Sigmoid colon (tissue), 7 donors: ENCODE data around the gene C10orf105. TPM values are rescaled to one million over a fixed set of nuclear protein-coding genes. Genes with fewer than 3 reads are reported as not detected.

Experiments
- DNase-seq: peaks from one replicate; pipeline ENCODE4 v3.0.0-alpha.2; 2019
- H3K27ac ChIP-seq, 4 donors: fragments of 200-600 bp; sonication (generic); one replicate each; pipeline ENCODE4 v1.5.1; 2016 to 2019; ENCODE audit warnings: mild to moderate bottlenecking in 1 of 4
- H3K27me3 ChIP-seq, 3 donors: fragments of 200-600 bp; sonication (generic); one replicate each; pipeline ENCODE4 v1.5.1; 2019; ENCODE audit warnings: mild to moderate bottlenecking in 1 of 3
- H3K36me3 ChIP-seq, 4 donors: fragments of 200-600 bp; sonication (generic); one replicate each; pipeline ENCODE4 v1.5.1; 2016 to 2019
- H3K4me1 ChIP-seq, 4 donors: fragments of 200-600 bp; sonication (generic); one replicate each; pipeline ENCODE4 v1.5.1; 2017 to 2019
- H3K4me3 ChIP-seq, 4 donors: fragments of 200-600 bp; sonication (generic); one replicate each; pipeline ENCODE4 v1.5.1; 2017 to 2019; ENCODE audit warnings: mild to moderate bottlenecking in 2 of 4, moderate library complexity in 1 of 4
- H3K9me3 ChIP-seq, 4 donors: fragments of 200-600 bp in 3 of 4; sonication (generic) in 3 of 4; one replicate each; pipeline versions ENCODE4 v1.5.1 to v1.6.1; 2013 to 2019
- CTCF ChIP-seq, 4 experiments: fragments of 450-650 bp in 3 of 4; fragments of 200-600 bp in 1 of 4; IDR thresholded peaks; one replicate each; pipeline ENCODE4 v1.5.1; 2016 to 2019; ENCODE audit warnings: antibody characterized with exemption in 4 of 4, mild to moderate bottlenecking in 3 of 4, moderate library complexity in 2 of 4
- EP300 ChIP-seq, 4 donors: sonication (generic); formaldehyde crosslinking; IDR thresholded peaks; one replicate each; pipeline ENCODE4 v1.6.1; 2017; ENCODE audit warnings: antibody characterized with exemption in 4 of 4
- POLR2A ChIP-seq, 2 donors: fragments of 450-650 bp; IDR thresholded peaks; one replicate each; pipeline ENCODE4 v1.6.1; 2016; ENCODE audit warnings: antibody characterized with exemption in 2 of 2, mild to moderate bottlenecking in 2 of 2, moderate library complexity in 2 of 2
- POLR2AphosphoS5 ChIP-seq, 4 donors: sonication (generic); formaldehyde crosslinking; IDR thresholded peaks; one replicate each; pipeline ENCODE4 v1.6.1; 2017; ENCODE audit warnings: antibody characterized with exemption in 4 of 4
- WGBS, 2 donors: extraction: QIAGEN DNeasy Blood & Tissue Kit; methylation state at CpG; one replicate each; pipeline ENCODE4 v1.1.7; 2013; 5-methylcytosine and 5-hydroxymethylcytosine counted together
- intact Hi-C: fragments of 100-400 bp; cut with DNase I; formaldehyde crosslinking; loops from one replicate; pipeline ENCODE4 v1.15.1; 2023
- polyA plus RNA-seq, 3 donors: library from polyadenylated mRNA; stranded (reverse); fragments of 200-250 nt; gene quantifications; one replicate each; pipeline ENCODE4 v1.2.3, GENCODE V29; 2013
- total RNA-seq, 4 donors: library from RNA; depleted of rRNA; stranded (reverse); fragments of >200 nt; gene quantifications; one replicate each; pipeline ENCODE4 v1.1.0, GENCODE V29; 2016
- donor health status: healthy with polysubstance abuse.
- donor health status: Bipolar disorder and iron deficiency.
- donor health status: healthy.

C10orf105 gene
- total and polyA plus RNA-seq, 7 donors: 0.25 to 0.55 TPM; not detected in 5

DNA sequence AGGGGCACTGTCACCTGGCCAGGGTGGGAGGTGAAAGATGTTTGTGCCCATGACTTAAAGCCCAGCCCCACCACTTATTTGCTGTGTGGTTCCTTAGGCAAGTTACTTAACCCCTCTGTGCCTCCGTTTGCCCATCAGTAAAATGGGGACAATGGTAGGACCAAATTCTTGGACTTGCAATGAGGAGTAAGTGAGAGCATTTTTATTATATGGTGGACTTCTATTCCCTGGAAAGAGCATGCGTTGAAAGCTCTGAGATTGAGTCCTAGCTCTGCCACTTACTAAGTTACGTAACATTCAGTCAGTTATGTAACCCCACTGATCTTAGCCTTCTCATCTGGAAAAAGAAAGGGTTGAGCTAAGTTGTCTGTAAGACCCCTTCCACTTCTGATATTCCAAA, 35.0 kb upstream of the C10orf105 start:
- Histone ChIP-seq H3K9me3 (no peaks in the 10 kb centered on the region), H3K4me1 (peaks cover 0 to 41% (median 15%) of the 10 kb centered on the region in 4 donors), H3K36me3 (peaks cover 15 to 72% (median 50%) of the 10 kb centered on the region in 4 donors), H3K27ac (peak overlapping the region in 3 of 4 donors; percentile 37 to 60 (median 59)), H3K27me3 (no peaks in the 10 kb centered on the region), H3K4me3 (no peak overlapping the region)
- DNase-seq: no peak
- 84 to 91% methylated on average over 3 of the region's 3 CpGs for WGBS, 2 donors
- intact Hi-C loops: no loop called here
- TF ChIP-seq CTCF (IDR thresholded peaks at IDR 0.05) (no peak), POLR2A (IDR thresholded peaks at IDR 0.05) (no peak), EP300 (IDR thresholded peaks at IDR 0.05) (no peak), POLR2AphosphoS5 (IDR thresholded peaks at IDR 0.05) (no peak)

DNA sequence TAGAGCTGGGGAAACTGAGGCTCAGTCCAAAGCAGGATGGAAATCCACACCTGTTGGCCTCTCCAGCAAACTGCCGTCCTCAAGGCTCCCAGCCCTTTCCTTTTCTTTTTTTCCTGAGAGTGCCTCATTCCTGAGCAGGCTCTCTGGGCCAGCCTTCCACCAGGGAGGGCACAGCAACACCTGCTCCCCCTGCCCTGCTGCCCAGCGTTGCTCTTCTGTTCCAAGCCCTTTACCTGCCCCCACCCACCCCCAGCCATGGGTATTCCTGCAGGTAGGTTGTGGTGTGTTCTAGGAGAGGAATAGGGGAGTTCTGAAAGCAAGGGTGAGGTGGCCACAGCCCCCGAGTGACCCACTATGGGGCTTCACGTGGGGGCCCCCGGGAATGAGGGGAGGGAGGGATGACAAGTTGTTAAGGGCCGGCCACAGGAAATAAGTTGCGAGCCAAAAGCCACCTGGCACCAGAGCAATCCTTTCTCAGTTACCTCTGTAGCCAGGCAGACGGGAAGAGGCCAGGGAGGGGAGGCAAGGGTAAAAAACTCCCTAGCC, 34.5 kb upstream of the C10orf105 start:
- Histone ChIP-seq H3K27me3 (no peaks in the 10 kb centered on the region), H3K27ac (peak overlapping the region; percentile 21 to 60 (median 48)), H3K9me3 (no peaks in the 10 kb centered on the region), H3K4me3 (no peak overlapping the region), H3K36me3 (peaks cover 15 to 69% (median 48%) of the 10 kb centered on the region in 4 donors), H3K4me1 (peaks cover 0 to 46% (median 20%) of the 10 kb centered on the region in 4 donors)
- DNase-seq: no peak
- intact Hi-C loops: no loop called here
- 48 to 52% methylated on average over 8 of the region's 8 CpGs for WGBS, 2 donors
- TF ChIP-seq EP300 (IDR thresholded peaks at IDR 0.05): no peak
- no peak for TF ChIP-seq CTCF (IDR thresholded peaks at IDR 0.05)
- TF ChIP-seq POLR2AphosphoS5 (IDR thresholded peaks at IDR 0.05): no peak
- no peak for TF ChIP-seq POLR2A (IDR thresholded peaks at IDR 0.05)

DNA sequence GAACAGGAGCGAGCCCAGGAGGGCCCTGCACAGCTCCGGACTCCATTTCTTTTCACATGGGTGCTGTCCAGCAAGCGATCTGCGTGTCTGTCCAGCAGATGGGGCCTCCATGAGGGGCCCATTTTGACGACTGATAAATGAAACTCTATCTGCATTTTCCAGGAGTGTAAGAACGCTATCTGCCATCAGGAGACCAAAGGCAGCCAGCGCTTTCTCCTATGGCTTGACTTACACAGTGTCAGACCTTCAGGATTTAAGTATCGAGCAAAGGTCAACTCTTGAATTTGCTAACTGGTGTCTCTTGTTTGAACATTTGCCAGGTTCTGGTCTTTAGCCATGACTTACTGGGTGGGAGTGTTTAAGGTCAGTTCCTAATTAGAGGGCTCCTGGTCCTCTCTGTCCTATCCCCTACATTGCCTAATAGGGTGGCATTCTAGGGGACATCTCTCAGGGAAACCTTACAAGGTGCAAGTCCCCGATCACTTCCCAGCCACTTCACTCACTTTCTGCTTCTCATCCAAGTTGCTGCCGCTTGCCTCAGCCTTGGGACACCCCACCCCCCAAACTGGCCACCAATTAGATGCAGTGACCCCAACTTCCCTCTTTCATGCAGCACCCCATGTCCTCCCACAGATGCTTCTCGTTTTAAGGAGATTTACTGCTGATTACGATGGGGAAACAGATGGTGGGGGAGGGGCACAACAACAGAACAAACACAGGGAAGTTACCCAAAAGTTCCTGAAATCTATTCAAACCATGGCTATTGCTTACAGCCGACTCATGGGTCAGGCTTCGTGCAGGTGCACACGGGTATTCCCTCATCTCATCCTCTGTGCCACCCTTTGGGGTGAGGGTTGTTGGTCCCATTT, 33.7 kb upstream of the C10orf105 start:
- no peaks in the 10 kb centered on the region for H3K27me3 ChIP-seq
- DNase-seq: peak; percentile 84
- H3K9me3 ChIP-seq: no peaks in the 10 kb centered on the region
- intact Hi-C loops: no loop called here
- H3K27ac ChIP-seq: peak overlapping the region; percentile 21 to 60 (median 48)
- peaks cover 15 to 62% (median 45%) of the 10 kb centered on the region in 4 donors for H3K36me3 ChIP-seq
- 61 to 65% methylated on average over 15 of the region's 15 CpGs for WGBS, 2 donors
- TF ChIP-seq POLR2AphosphoS5 (IDR thresholded peaks at IDR 0.05): peak in 2 of 4 donors; percentile 24 to 34
- peak in 1 of 4 donors; percentile 60 for TF ChIP-seq EP300 (IDR thresholded peaks at IDR 0.05)
- no peak for TF ChIP-seq POLR2A (IDR thresholded peaks at IDR 0.05)
- no peak for TF ChIP-seq CTCF (IDR thresholded peaks at IDR 0.05)
- H3K4me1 ChIP-seq: peaks cover 0 to 53% (median 27%) of the 10 kb centered on the region in 4 donors
- H3K4me3 ChIP-seq: no peak overlapping the region

GRCh38 chr10:71752391-71753090, 33.0 kb upstream of the C10orf105 start:
- Histone ChIP-seq H3K27me3 (no peaks in the 10 kb centered on the region), H3K27ac (peak overlapping the region in 3 of 4 donors; percentile 8 to 38 (median 33)), H3K4me1 (peaks cover 0 to 61% (median 35%) of the 10 kb centered on the region in 4 donors), H3K9me3 (no peaks in the 10 kb centered on the region), H3K4me3 (no peak overlapping the region), H3K36me3 (peaks cover 15 to 57% (median 42%) of the 10 kb centered on the region in 4 donors)
- 60 to 74% methylated on average over 8 of the region's 8 CpGs for WGBS, 2 donors
- intact Hi-C loops: no loop called here
- TF ChIP-seq EP300 (IDR thresholded peaks at IDR 0.05) (no peak), POLR2AphosphoS5 (IDR thresholded peaks at IDR 0.05) (no peak), POLR2A (IDR thresholded peaks at IDR 0.05) (no peak), CTCF (IDR thresholded peaks at IDR 0.05) (no peak)
- no peak for DNase-seq
